Right lobe of liver (tissue), 6 donors: Measurements from ENCODE around the gene ANKRD13A. TPM values are rescaled to one million over a fixed set of nuclear protein-coding genes. Genes with fewer than 3 reads are reported as not detected.
"Not testable (repeated sequence)": the region's sequence is repeated elsewhere in the genome, so short reads cannot be mapped to it uniquely, and the experiment has no call there.

Experiments used
- ATAC-seq, 4 donors: fragments of 200-7000 bp; cut with Tn5 transposase; one replicate each; pipeline ENCODE4 v1.9.1; 2020; ENCODE audit warnings: mild to moderate bottlenecking in 4 of 4, moderate library complexity in 4 of 4
- DNase-seq, 3 donors: peaks; one replicate each; pipeline ENCODE4 v3.0.0-alpha.2; 2020
- H3K27ac ChIP-seq, 3 donors: fragments of 200-600 bp; one replicate each; pipeline ENCODE4 v1.8.0; 2022
- H3K27me3 ChIP-seq, 2 donors: fragments of 200-600 bp; one replicate each; pipeline ENCODE4 v1.8.0; 2022
- H3K36me3 ChIP-seq, 4 donors: fragments of 200-600 bp; sonication (generic) in 1 of 4; one replicate each; pipeline versions ENCODE4 v1.5.1 to v1.8.0; 2017 to 2022; ENCODE audit warnings: control low read depth in 1 of 4
- H3K4me1 ChIP-seq, 4 donors: fragments of 200-600 bp; sonication (generic) in 1 of 4; one replicate each; pipeline versions ENCODE4 v1.5.1 to v1.8.0; 2017 to 2022; ENCODE audit warnings: control low read depth in 1 of 4
- H3K4me3 ChIP-seq, 3 donors: fragments of 200-600 bp; one replicate each; pipeline ENCODE4 v1.8.0; 2022
- H3K9me3 ChIP-seq, 4 donors: fragments of 200-600 bp; sonication (generic) in 1 of 4; one replicate each; pipeline versions ENCODE4 v1.5.1 to v1.8.0; 2017 to 2022; ENCODE audit warnings: control low read depth in 1 of 4
- CTCF ChIP-seq, 4 donors: fragments of 200-600 bp in 3 of 4; fragments of 450-650 bp in 1 of 4; IDR thresholded peaks; one replicate each; pipeline versions ENCODE4 v1.5.1 to v1.8.0; 2016 to 2022; ENCODE audit warnings: antibody characterized with exemption in 4 of 4, mild to moderate bottlenecking in 2 of 4
- POLR2A ChIP-seq: fragments of 450-650 bp; IDR thresholded peaks from one replicate; pipeline ENCODE4 v1.6.1; 2017; ENCODE audit warnings: antibody characterized with exemption, mild to moderate bottlenecking
- WGBS: methylation state at CpG from one replicate; pipeline ENCODE4 v1.1.6; 2018; ENCODE audit warnings: low coverage, low lambda C conversion rate; ENCODE audit not compliant: insufficient coverage; ENCODE audit errors: missing lambda C conversion rate; 5-methylcytosine and 5-hydroxymethylcytosine counted together
- intact Hi-C, 2 donors: fragments of 100-400 bp; cut with DNase I; formaldehyde crosslinking; loops; one replicate each; pipeline versions ENCODE4 v1.11.2 to v1.14.1; 2022
- total RNA-seq, 6 experiments: library from RNA; depleted of rRNA in 2 of 6; stranded (reverse); fragments of >200 nt in 2 of 6; fragmentation: NEBNext Ultra II Directional in 3 of 6; extraction: Animal tissue kit (Norgen Biotek cat#: 25700) in 3 of 6; gene quantifications; one replicate each; pipeline versions ENCODE4 v1.1.0 to v1.2.4, GENCODE V29; 2016 to 2023
- donor health status: DM: no; HTN: yes; CAD: no.
- donor health status: DM: no; HTN: no; CAD: no.
- donor health status: DM: no; HTN: no; CAD: no.
- donor health status: DM: no; HTN: yes; CAD: no.
- donor health status: DM: no; HTN: yes; CAD: no.

The ANKRD13A gene
- total RNA-seq, 6 experiments from 2014 or later: 14.4 to 33.7 (median 24.6) TPM

- WGBS: 93% methylated on average over 7 of the region's 8 CpGs
- no peaks in the 10 kb centered on the region for H3K27me3 ChIP-seq
- TF ChIP-seq CTCF (IDR thresholded peaks at IDR 0.05) (no peak), POLR2A (no peak)
- H3K27ac ChIP-seq: no peak overlapping the region
- H3K9me3 ChIP-seq: no peaks in the 10 kb centered on the region
- H3K4me1 ChIP-seq: no peaks in the 10 kb centered on the region
- DNase-seq (no peak), ATAC-seq (no peak)
- intact Hi-C loops: no loop called here
- H3K36me3 ChIP-seq: peaks cover 6 to 77% (median 35%) of the 10 kb centered on the region in 4 donors
- H3K4me3 ChIP-seq: no peak overlapping the region
These were observed 15.6 kb upstream of the ANKRD13A start for GRCh38 chr12:109983432-109984142.

GRCh38 chr12:109986236-109986635, 13.0 kb upstream of the ANKRD13A start:
- H3K27ac ChIP-seq, ATAC-seq, H3K4me1 ChIP-seq, H3K9me3 ChIP-seq, intact Hi-C loops, DNase-seq, H3K4me3 ChIP-seq, H3K27me3 ChIP-seq: not testable (repeated sequence)
- WGBS: 92% methylated on average over 12 of the region's 16 CpGs
- H3K36me3 ChIP-seq: peaks cover 6 to 77% (median 31%) of the 10 kb centered on the region in 4 donors

GRCh38 chr12:109987615-109988014, 11.6 kb upstream of the ANKRD13A start:
- peaks cover 3 to 68% (median 27%) of the 10 kb centered on the region in 4 donors for H3K36me3 ChIP-seq
- WGBS: 89% methylated on average over 6 of the region's 8 CpGs
- H3K27ac ChIP-seq: no peak overlapping the region
- H3K27me3 ChIP-seq: no peaks in the 10 kb centered on the region
- H3K9me3 ChIP-seq: no peaks in the 10 kb centered on the region
- no peak overlapping the region for H3K4me3 ChIP-seq
- intact Hi-C loops: no loop called here
- no peak for DNase-seq
- ATAC-seq: no peak
- TF ChIP-seq POLR2A (no peak), CTCF (IDR thresholded peaks at IDR 0.05) (no peak)
- H3K4me1 ChIP-seq: no peaks in the 10 kb centered on the region

GRCh38 chr12:109988274-109988673, 11.0 kb upstream of the ANKRD13A start:
- DNase-seq (no peak), ATAC-seq (no peak)
- no peak overlapping the region for H3K27ac ChIP-seq
- H3K27me3 ChIP-seq: no peaks in the 10 kb centered on the region
- no peak overlapping the region for H3K4me3 ChIP-seq
- H3K36me3 ChIP-seq: peaks cover 0 to 62% (median 21%) of the 10 kb centered on the region in 4 donors
- no peaks in the 10 kb centered on the region for H3K4me1 ChIP-seq
- intact Hi-C loops: no loop called here
- no peaks in the 10 kb centered on the region for H3K9me3 ChIP-seq
- 92% methylated on average over 10 of the region's 10 CpGs for WGBS
- TF ChIP-seq CTCF (IDR thresholded peaks at IDR 0.05) (no peak), POLR2A (no peak)

- Histone ChIP-seq H3K4me3 (no peak overlapping the region), H3K27me3 (no peaks in the 10 kb centered on the region), H3K9me3 (no peaks in the 10 kb centered on the region), H3K36me3 (peaks cover 0 to 59% (median 15%) of the 10 kb centered on the region in 4 donors), H3K27ac (no peak overlapping the region), H3K4me1 (peaks cover 0 to 3% (median 0%) of the 10 kb centered on the region in 4 donors)
- intact Hi-C loops: no loop called here
- 83% methylated on average over 8 of the region's 8 CpGs for WGBS
- ATAC-seq (no peak), DNase-seq (no peak)
- TF ChIP-seq POLR2A (no peak), CTCF (IDR thresholded peaks at IDR 0.05) (no peak)
These were observed 10.3 kb upstream of the ANKRD13A start for GRCh38 chr12:109988903-109989302.
